Measurements from ENCODE around the gene P2RX7.

Gene P2RX7

GRCh38 chr12:121209221-121209620 lies 76.5 kb downstream of the P2RX7 start:
- no peak overlapping the region for H3K4me2 ChIP-seq (ENCODE audit: low read depth, low read length, poor library complexity, severe bottlenecking)
- H3K4me3 ChIP-seq (ENCODE audit: insufficient read depth, low read length, poor library complexity, severe bottlenecking) = peak overlapping the region; percentile 58
- no peak overlapping the region for H3K27ac ChIP-seq (ENCODE audit: low read depth, low read length)
- H3K27me3 ChIP-seq (ENCODE audit: low read length) = no peaks in the 10 kb centered on the region
- H3K36me3 ChIP-seq (ENCODE audit: low read length) = no peaks in the 10 kb centered on the region
- no peaks in the 10 kb centered on the region for H4K20me1 ChIP-seq (ENCODE audit: low read depth, low read length)
- H2AFZ ChIP-seq (ENCODE audit: low read depth, low read length, severe bottlenecking) = no peak overlapping the region
- no peaks in the 10 kb centered on the region for H3K9me3 ChIP-seq (ENCODE audit: insufficient read depth, low read length)
- H3K79me2 ChIP-seq (ENCODE audit: insufficient read depth, low read length) = no peaks in the 10 kb centered on the region
- no peaks in the 10 kb centered on the region for H3K9me2 ChIP-seq (replicated peaks; ENCODE audit: insufficient read depth, low read length)
- 0 out of 2 replicates have a peak, but pooled peaks cover 1% of the 10 kb centered on the region for H3F3A ChIP-seq (ENCODE audit: insufficient read depth)
- no peak for TF ChIP-seq EZH2phosphoT487 (conservative IDR thresholded peaks at IDR 0.05; ENCODE audit: low read length)
- TF ChIP-seq CTCF (IDR thresholded peaks at IDR 0.05; ENCODE audit: insufficient read depth, low read length, poor library complexity, severe bottlenecking) = no peak
- no peak overlapping the region for H3K9ac ChIP-seq (ENCODE audit: low read length)

- Histone ChIP-seq H3K27ac (ENCODE audit: low read depth, low read length) (no peak within 1 kb of the TSS), H3K9me3 (ENCODE audit: insufficient read depth, low read length) (no peaks in the 10 kb centered on the region), H3K9ac (ENCODE audit: low read length) (peak within 1 kb of the TSS; percentile 65), H3K36me3 (ENCODE audit: low read length) (no peaks in the 10 kb centered on the region), H3K4me3 (ENCODE audit: insufficient read depth, low read length, poor library complexity, severe bottlenecking) (peak within 1 kb of the TSS; percentile 58), H3K9me2 (replicated peaks; ENCODE audit: insufficient read depth, low read length) (no peaks in the 10 kb centered on the region), H3K79me2 (ENCODE audit: insufficient read depth, low read length) (no peaks in the 10 kb centered on the region), H4K20me1 (ENCODE audit: low read depth, low read length) (no peaks in the 10 kb centered on the region), H3F3A (ENCODE audit: insufficient read depth) (0 out of 2 replicates have a peak, but pooled peaks cover 2% of the 10 kb centered on the region), H2AFZ (ENCODE audit: low read depth, low read length, severe bottlenecking) (peak within 1 kb of the TSS; percentile 87), H3K4me2 (ENCODE audit: low read depth, low read length, poor library complexity, severe bottlenecking) (peak within 1 kb of the TSS; percentile 58), H3K27me3 (ENCODE audit: low read length) (no peaks in the 10 kb centered on the region)
- TF ChIP-seq EZH2phosphoT487 (conservative IDR thresholded peaks at IDR 0.05; ENCODE audit: low read length) = no peak
- TF ChIP-seq CTCF (IDR thresholded peaks at IDR 0.05; ENCODE audit: insufficient read depth, low read length, poor library complexity, severe bottlenecking) = peak; percentile 18
Observed at GRCh38 chr12:121209624-121210572, 77.2 kb downstream of the P2RX7 start, which contains the start of gene P2RX4. Gene P2RX4 (plus strand): TSS chr12:121210129. CDS start chr12:121210165, 36 bp downstream.

GRCh38 chr12:121212875-121213274 lies 80.2 kb downstream of the P2RX7 start:
- Histone ChIP-seq H3K4me2 (ENCODE audit: low read depth, low read length, poor library complexity, severe bottlenecking) (no peak overlapping the region), H3K36me3 (ENCODE audit: low read length) (no peaks in the 10 kb centered on the region), H3K27ac (ENCODE audit: low read depth, low read length) (no peak overlapping the region), H4K20me1 (ENCODE audit: low read depth, low read length) (no peaks in the 10 kb centered on the region), H2AFZ (ENCODE audit: low read depth, low read length, severe bottlenecking) (no peak overlapping the region), H3F3A (ENCODE audit: insufficient read depth) (0 out of 2 replicates have a peak, but pooled peaks cover 2% of the 10 kb centered on the region), H3K9ac (ENCODE audit: low read length) (no peak overlapping the region), H3K4me3 (ENCODE audit: insufficient read depth, low read length, poor library complexity, severe bottlenecking) (no peak overlapping the region), H3K9me2 (replicated peaks; ENCODE audit: insufficient read depth, low read length) (no peaks in the 10 kb centered on the region), H3K9me3 (ENCODE audit: insufficient read depth, low read length) (no peaks in the 10 kb centered on the region), H3K79me2 (ENCODE audit: insufficient read depth, low read length) (no peaks in the 10 kb centered on the region), H3K27me3 (ENCODE audit: low read length) (no peaks in the 10 kb centered on the region)
- no peak for TF ChIP-seq EZH2phosphoT487 (conservative IDR thresholded peaks at IDR 0.05; ENCODE audit: low read length)
- no peak for TF ChIP-seq CTCF (IDR thresholded peaks at IDR 0.05; ENCODE audit: insufficient read depth, low read length, poor library complexity, severe bottlenecking)
